ENCODE measurements around the gene SPATA31C2.
A peak's percentile ranks its signal among the peaks of the same experiment; 100 is the strongest.
"Not testable (repeated sequence)": the region's sequence is repeated elsewhere in the genome, so short reads cannot be mapped to it uniquely, and the experiment has no call there.

The SPATA31C2 gene

GRCh38 chr9:88138375-88138774, at the start of gene SPATA31C2:
SPATA31C2 (minus strand) TSS chr9:88138475; CDS start chr9:88138446, 29 bp downstream.
- DNase-seq, result not testable (repeated sequence)

- no peak for DNase-seq
These were observed 49.4 kb upstream of the SPATA31C2 start for GRCh38 chr9:88187631-88188030.

GRCh38 chr9:88186495-88187110, 48.3 kb upstream of the SPATA31C2 start:
- DNase-seq, result no peak

GRCh38 chr9:88184976-88185375, 46.7 kb upstream of the SPATA31C2 start:
- DNase-seq, result no peak

GRCh38 chr9:88183798-88184495, 45.7 kb upstream of the SPATA31C2 start:
- no peak for DNase-seq

- no peak for DNase-seq
These were observed 44.2 kb upstream of the SPATA31C2 start for GRCh38 chr9:88182501-88182900.

- DNase-seq, result no peak
These were observed 41.9 kb upstream of the SPATA31C2 start for GRCh38 chr9:88180081-88180765.

- DNase-seq, result no peak
These were observed 40.8 kb upstream of the SPATA31C2 start for GRCh38 chr9:88179062-88179521.

GRCh38 chr9:88178641-88179040, 40.4 kb upstream of the SPATA31C2 start:
- DNase-seq, result no peak

- DNase-seq, result no peak
These were observed 39.1 kb upstream of the SPATA31C2 start for GRCh38 chr9:88177371-88177770.

- DNase-seq, result no peak
These were observed 36.0 kb upstream of the SPATA31C2 start for GRCh38 chr9:88174324-88174723.

GRCh38 chr9:88173378-88173999, 35.2 kb upstream of the SPATA31C2 start:
- peak; percentile 41 for DNase-seq

GRCh38 chr9:88169700-88170099, 31.4 kb upstream of the SPATA31C2 start:
- DNase-seq, result no peak

GRCh38 chr9:88168564-88168963, 30.3 kb upstream of the SPATA31C2 start:
- DNase-seq, result no peak

- DNase-seq, result no peak
These were observed 28.4 kb upstream of the SPATA31C2 start for GRCh38 chr9:88166660-88167059.

GRCh38 chr9:88164850-88165249, 26.6 kb upstream of the SPATA31C2 start:
- no peak for DNase-seq

- no peak for DNase-seq
These were observed 22.9 kb upstream of the SPATA31C2 start for GRCh38 chr9:88161144-88161543.

GRCh38 chr9:88143957-88144625, 5.8 kb upstream of the SPATA31C2 start:
- no peak for DNase-seq

- DNase-seq, result no peak
These were observed 4.9 kb upstream of the SPATA31C2 start for GRCh38 chr9:88143179-88143578.

GRCh38 chr9:88133552-88133951, 4.7 kb downstream of the SPATA31C2 start:
- DNase-seq, result not testable (repeated sequence)

- not testable (repeated sequence) for DNase-seq
These were observed 8.7 kb downstream of the SPATA31C2 start for GRCh38 chr9:88129556-88129955.

- DNase-seq, result not testable (repeated sequence)
These were observed 10.5 kb downstream of the SPATA31C2 start for GRCh38 chr9:88127700-88128300.

Data from activated CD4-positive, alpha-beta T cell treated with anti-CD3 and anti-CD28 coated beads, Interleukin-2, amount 50 U/mL, for 1 hour (primary cell).